Neural progenitor cell (in vitro differentiated cells): ENCODE measurements around the gene SEMA4D.

ENCODE experiments used
- EZH2 ChIP-seq: fragments of 200-600 bp; sonication (generic); IDR thresholded peaks from 2 replicates; pipeline ENCODE4 v1.6.1; 2017; ENCODE audit warnings: antibody characterized with exemption, mild to moderate bottlenecking, moderate library complexity
- TF ChIP-seq, protein P1 (sequence below): fragments of 200-600 bp; sonication (generic); IDR thresholded peaks from 2 replicates; pipeline ENCODE4 v1.5.1; 2017; ENCODE audit warnings: antibody characterized with exemption, mild to moderate bottlenecking

DNA sequence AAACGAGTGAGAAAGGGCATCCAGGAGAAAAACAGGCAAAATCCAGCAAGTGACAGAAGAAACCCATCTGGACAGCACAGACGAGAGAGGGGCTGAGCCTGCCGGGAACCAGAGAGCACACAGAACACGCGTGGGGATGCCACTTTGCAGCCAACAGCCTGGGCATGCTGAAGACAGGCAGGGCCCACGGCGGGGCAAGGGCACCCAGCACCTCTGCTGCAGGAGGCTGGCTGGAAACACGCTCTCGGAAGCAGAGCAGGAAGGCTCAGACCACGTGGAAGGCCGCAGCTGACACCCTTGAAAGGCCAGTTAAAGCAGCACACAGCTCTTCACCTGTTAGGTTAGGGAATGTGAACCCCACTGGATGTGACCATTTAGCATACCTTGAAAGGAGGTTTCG, 103.5 kb downstream of the SEMA4D start:
- TF ChIP-seq, protein P1, sequence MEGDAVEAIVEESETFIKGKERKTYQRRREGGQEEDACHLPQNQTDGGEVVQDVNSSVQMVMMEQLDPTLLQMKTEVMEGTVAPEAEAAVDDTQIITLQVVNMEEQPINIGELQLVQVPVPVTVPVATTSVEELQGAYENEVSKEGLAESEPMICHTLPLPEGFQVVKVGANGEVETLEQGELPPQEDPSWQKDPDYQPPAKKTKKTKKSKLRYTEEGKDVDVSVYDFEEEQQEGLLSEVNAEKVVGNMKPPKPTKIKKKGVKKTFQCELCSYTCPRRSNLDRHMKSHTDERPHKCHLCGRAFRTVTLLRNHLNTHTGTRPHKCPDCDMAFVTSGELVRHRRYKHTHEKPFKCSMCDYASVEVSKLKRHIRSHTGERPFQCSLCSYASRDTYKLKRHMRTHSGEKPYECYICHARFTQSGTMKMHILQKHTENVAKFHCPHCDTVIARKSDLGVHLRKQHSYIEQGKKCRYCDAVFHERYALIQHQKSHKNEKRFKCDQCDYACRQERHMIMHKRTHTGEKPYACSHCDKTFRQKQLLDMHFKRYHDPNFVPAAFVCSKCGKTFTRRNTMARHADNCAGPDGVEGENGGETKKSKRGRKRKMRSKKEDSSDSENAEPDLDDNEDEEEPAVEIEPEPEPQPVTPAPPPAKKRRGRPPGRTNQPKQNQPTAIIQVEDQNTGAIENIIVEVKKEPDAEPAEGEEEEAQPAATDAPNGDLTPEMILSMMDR, result no peak
- no peak for TF ChIP-seq EZH2
